OCI-LY1 (cell line): ENCODE measurements around the gene EDN1.

Experiments used
- H2AFZ ChIP-seq: fragments of 200-600 bp; sonication (generic), shearing (Covaris generic); 2 replicates; pipeline ENCODE4 v1.6.0; 2014; ENCODE audit warnings: antibody characterized with exemption, mild to moderate bottlenecking, low read length
- H3F3A ChIP-seq: fragments of 200-600 bp; sonication (generic), shearing (Covaris generic); 2 replicates; pipeline ENCODE4 v1.6.0; 2014; ENCODE audit warnings: mild to moderate bottlenecking, antibody characterized with exemption, low read length, moderate library complexity; ENCODE audit not compliant: insufficient read depth
- H3K27ac ChIP-seq: fragments of 200-600 bp; sonication (generic); 2 replicates; pipeline ENCODE4 v1.5.1; 2014; ENCODE audit warnings: low read length, mixed run types, mild to moderate bottlenecking, low read depth; ENCODE audit not compliant: poor library complexity, severe bottlenecking
- H3K27me3 ChIP-seq: fragments of 200-600 bp; sonication (generic); 2 replicates; pipeline ENCODE4 v1.6.0; 2014; ENCODE audit warnings: antibody characterized with exemption, mild to moderate bottlenecking, low read length, moderate library complexity; ENCODE audit not compliant: insufficient read depth
- H3K36me3 ChIP-seq: fragments of 200-600 bp; sonication (generic); 2 replicates; pipeline ENCODE4 v1.6.1; 2014; ENCODE audit warnings: mild to moderate bottlenecking, antibody characterized with exemption, low read length, moderate library complexity, mixed read lengths; ENCODE audit not compliant: insufficient read depth
- H3K4me1 ChIP-seq: fragments of 200-600 bp; sonication (generic); 2 replicates; pipeline ENCODE4 v1.5.1; 2014; ENCODE audit warnings: mild to moderate bottlenecking, low read length, moderate library complexity; ENCODE audit not compliant: insufficient read depth, severe bottlenecking
- H3K4me2 ChIP-seq: fragments of 200-600 bp; sonication (generic), shearing (Covaris generic); 2 replicates; pipeline ENCODE4 v1.6.1; 2014; ENCODE audit warnings: low read length
- H3K4me3 ChIP-seq: fragments of 200-600 bp; sonication (generic); 2 replicates; pipeline ENCODE4 v1.5.1; 2014; ENCODE audit warnings: low read length, low read depth, mild to moderate bottlenecking, mixed read lengths; ENCODE audit not compliant: poor library complexity, severe bottlenecking
- H3K79me2 ChIP-seq: fragments of 200-600 bp; shearing (Covaris generic); 2 replicates; pipeline ENCODE4 v1.6.1; 2016; ENCODE audit warnings: mixed run types, low read length, mixed read lengths; ENCODE audit not compliant: insufficient read depth
- H3K9ac ChIP-seq: fragments of 200-600 bp; sonication (generic), shearing (Covaris generic); 2 replicates; pipeline ENCODE4 v1.6.1; 2014; ENCODE audit warnings: mild to moderate bottlenecking, low read length, mixed read lengths
- H3K9me2 ChIP-seq: fragments of 200-600 bp; sonication (generic), shearing (Covaris generic); 2 replicates; pipeline ENCODE4 v1.6.1; 2014; ENCODE audit warnings: low read depth, mild to moderate bottlenecking, low read length, mixed read lengths
- H3K9me3 ChIP-seq: fragments of 200-600 bp; shearing (Covaris generic); 2 replicates; pipeline ENCODE4 v1.6.1; 2014; ENCODE audit warnings: low read length, mixed read lengths
- H4K20me1 ChIP-seq: fragments of 200-600 bp; sonication (generic), shearing (Covaris generic); 2 replicates; pipeline ENCODE4 v1.6.0; 2016; ENCODE audit warnings: mild to moderate bottlenecking, low read length; ENCODE audit not compliant: insufficient read depth
- EZH2 ChIP-seq: fragments of 200-600 bp; sonication (generic), shearing (Covaris generic); IDR thresholded peaks from 2 replicates; pipeline ENCODE4 v1.8.0; 2017; ENCODE audit warnings: borderline replicate concordance, mixed run types, mild to moderate bottlenecking, antibody characterized with exemption, low read length, moderate library complexity, mixed read lengths
- TF ChIP-seq, protein P1 (sequence below): fragments of 200-600 bp; sonication (generic), shearing (Covaris generic); IDR thresholded peaks from 2 replicates; pipeline ENCODE4 v1.5.1; 2017; ENCODE audit warnings: mild to moderate bottlenecking, antibody characterized with exemption, low read length, moderate library complexity, mixed read lengths

EDN1 gene

DNA sequence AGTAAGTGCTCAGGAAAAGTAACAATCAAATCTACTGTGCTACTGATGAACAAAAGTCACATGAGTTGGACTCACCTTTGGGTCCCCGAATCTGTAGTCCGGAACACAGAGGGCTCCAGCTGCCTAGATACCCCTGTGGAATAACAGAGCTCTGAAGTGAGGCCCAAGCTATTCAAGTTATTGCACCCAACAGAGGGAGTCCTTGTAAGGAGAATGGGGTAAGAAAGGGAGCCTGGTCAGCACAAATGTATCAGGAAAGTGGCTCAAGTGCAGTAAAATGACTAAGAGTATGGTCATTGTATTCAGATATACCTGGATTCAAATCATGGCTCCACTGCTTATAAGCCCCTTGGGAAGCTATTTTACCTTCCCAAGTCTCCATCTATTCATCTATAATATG lies 20.9 kb downstream of the EDN1 start:
- Histone ChIP-seq H3K9me3 (no peaks in the 10 kb centered on the region), H3K9me2 (no peaks in the 10 kb centered on the region)

DNA sequence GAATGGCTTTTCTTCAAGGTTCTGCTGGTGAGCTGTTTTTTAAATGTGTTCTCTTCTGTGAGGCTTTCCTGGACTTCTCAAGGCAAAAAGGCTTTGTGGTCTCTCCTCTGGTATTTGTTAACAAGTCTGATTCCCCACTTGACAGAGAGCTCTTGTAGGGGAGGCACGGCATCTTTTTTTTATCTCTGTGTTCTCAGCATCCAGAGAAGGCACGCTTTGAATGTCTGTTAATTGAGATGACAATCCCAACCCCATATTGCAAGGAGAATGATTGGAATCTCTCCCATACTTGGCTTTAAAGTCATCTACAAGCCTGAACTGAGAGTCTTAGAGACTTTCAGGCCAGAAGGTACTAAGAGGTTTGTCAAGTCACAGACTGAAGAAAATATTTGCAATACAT lies 22.6 kb downstream of the EDN1 start:
- Histone ChIP-seq H3K9me3 (no peaks in the 10 kb centered on the region), H3K27me3 (no peaks in the 10 kb centered on the region), H2AFZ (no peak overlapping the region), H3K4me2 (no peak overlapping the region), H3F3A (no peaks in the 10 kb centered on the region), H3K4me1 (no peaks in the 10 kb centered on the region), H3K36me3 (no peaks in the 10 kb centered on the region), H3K9me2 (no peaks in the 10 kb centered on the region), H3K79me2 (no peaks in the 10 kb centered on the region), H3K27ac (no peak overlapping the region), H4K20me1 (no peaks in the 10 kb centered on the region), H3K4me3 (no peak overlapping the region), H3K9ac (no peak overlapping the region)
- TF ChIP-seq, protein P1, sequence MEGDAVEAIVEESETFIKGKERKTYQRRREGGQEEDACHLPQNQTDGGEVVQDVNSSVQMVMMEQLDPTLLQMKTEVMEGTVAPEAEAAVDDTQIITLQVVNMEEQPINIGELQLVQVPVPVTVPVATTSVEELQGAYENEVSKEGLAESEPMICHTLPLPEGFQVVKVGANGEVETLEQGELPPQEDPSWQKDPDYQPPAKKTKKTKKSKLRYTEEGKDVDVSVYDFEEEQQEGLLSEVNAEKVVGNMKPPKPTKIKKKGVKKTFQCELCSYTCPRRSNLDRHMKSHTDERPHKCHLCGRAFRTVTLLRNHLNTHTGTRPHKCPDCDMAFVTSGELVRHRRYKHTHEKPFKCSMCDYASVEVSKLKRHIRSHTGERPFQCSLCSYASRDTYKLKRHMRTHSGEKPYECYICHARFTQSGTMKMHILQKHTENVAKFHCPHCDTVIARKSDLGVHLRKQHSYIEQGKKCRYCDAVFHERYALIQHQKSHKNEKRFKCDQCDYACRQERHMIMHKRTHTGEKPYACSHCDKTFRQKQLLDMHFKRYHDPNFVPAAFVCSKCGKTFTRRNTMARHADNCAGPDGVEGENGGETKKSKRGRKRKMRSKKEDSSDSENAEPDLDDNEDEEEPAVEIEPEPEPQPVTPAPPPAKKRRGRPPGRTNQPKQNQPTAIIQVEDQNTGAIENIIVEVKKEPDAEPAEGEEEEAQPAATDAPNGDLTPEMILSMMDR, result no peak
- no peak for TF ChIP-seq EZH2

More for the DNA sequence above, 20.9 kb downstream of the EDN1 start:
- Histone ChIP-seq H3K79me2 (no peaks in the 10 kb centered on the region), H2AFZ (no peak overlapping the region), H3K4me2 (no peak overlapping the region), H3K4me3 (no peak overlapping the region), H4K20me1 (no peaks in the 10 kb centered on the region), H3K36me3 (no peaks in the 10 kb centered on the region), H3K27ac (no peak overlapping the region), H3K4me1 (no peaks in the 10 kb centered on the region), H3K27me3 (no peaks in the 10 kb centered on the region), H3F3A (no peaks in the 10 kb centered on the region), H3K9ac (no peak overlapping the region)
- no peak for TF ChIP-seq EZH2
- TF ChIP-seq, protein P1, result no peak

DNA sequence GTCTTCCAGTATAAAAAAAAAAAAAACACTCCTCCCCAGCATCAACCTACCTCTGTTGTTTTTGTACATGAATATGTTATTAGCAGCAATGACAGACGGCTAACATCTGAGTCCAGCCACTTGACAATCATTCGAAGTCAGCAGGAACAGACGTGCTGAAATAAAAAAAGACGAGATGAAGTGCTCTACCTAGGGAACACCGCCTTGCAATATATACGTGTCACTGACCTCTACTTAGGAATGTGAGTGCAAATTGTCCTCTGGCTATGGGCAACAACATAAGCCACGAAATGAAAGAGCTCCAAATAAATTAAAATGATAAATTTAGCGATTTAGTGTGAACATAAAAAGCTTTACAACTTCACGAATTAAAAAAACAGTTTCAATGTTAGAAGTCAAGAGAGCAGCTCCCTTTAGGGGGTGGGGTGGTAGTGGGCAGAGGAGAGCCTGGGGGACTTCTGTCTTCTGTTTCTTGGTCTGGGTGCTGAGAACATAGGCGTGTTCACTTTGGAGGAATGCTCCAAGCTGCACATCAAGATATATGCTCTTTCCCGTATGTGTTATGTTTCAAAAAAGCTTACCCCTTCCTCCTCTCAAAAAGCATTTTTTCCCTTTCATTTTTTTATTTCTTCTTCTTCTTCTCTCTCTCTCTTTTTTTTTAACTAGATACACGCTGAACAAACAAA lies 23.3 kb downstream of the EDN1 start:
- no peak overlapping the region for H3K4me3 ChIP-seq
- H2AFZ ChIP-seq, result no peak overlapping the region
- H3K4me1 ChIP-seq, result no peaks in the 10 kb centered on the region
- no peak overlapping the region for H3K9ac ChIP-seq
- no peaks in the 10 kb centered on the region for H3K36me3 ChIP-seq
- H4K20me1 ChIP-seq, result no peaks in the 10 kb centered on the region
- H3K9me3 ChIP-seq, result 0 out of 2 replicates have a peak, but pooled peaks cover 1% of the 10 kb centered on the region
- TF ChIP-seq EZH2, result no peak
- TF ChIP-seq, protein P1, result no peak
- no peaks in the 10 kb centered on the region for H3K27me3 ChIP-seq
- H3K9me2 ChIP-seq, result no peaks in the 10 kb centered on the region
- no peaks in the 10 kb centered on the region for H3K79me2 ChIP-seq
- no peak overlapping the region for H3K4me2 ChIP-seq
- H3F3A ChIP-seq, result no peaks in the 10 kb centered on the region
- H3K27ac ChIP-seq, result no peak overlapping the region
